Stimulated activated CD4-positive, alpha-beta T cell treated with anti-CD3 and anti-CD28 coated beads, Interleukin-12 subunit alpha, Interleukin-12 subunit beta, amount 100 ng/mL, for 4 hours (primary cell): ENCODE data around the gene RFNG.

ENCODE experiments used
- DNase-seq: peaks from one replicate; pipeline ENCODE4 v3.0.0-alpha.2; 2020

The RFNG gene

DNA sequence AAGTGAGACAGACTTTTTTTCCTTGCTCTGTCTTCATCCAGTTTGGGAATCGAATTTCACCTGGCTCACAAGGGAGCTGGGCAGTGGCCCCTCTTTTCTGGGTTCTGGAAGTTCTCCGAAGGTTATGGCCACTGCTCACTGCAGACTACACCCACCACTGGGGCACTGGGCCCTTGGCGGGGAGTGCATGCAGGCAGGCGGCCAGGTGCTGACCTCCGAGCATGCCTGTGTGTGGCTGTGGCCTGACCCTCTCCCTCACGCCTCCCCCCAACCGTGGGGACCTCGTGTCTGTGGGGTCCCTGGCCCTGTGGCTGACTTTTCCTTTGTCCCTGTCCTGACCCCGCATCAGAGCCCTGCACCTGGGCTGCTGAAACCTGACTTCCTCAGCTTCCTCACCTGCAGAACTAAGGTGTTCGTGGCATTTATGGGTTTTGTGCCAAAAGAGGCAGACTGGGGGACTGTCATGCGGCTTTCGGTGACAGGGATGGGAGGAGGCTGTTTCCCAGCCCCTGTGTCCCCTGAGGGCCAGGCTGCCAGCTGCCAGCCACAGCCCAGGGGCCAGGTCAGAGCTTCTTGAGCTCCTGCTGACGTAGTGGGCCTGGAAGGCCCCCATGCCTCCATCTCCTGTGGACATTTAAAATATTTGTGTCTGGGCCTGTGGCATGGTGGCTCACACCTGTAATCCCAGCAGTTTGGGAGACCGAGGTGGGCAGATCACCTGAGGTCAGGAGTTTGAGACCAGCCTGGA is 52.7 kb downstream of the RFNG start:
- DNase-seq, result no peak

DNA sequence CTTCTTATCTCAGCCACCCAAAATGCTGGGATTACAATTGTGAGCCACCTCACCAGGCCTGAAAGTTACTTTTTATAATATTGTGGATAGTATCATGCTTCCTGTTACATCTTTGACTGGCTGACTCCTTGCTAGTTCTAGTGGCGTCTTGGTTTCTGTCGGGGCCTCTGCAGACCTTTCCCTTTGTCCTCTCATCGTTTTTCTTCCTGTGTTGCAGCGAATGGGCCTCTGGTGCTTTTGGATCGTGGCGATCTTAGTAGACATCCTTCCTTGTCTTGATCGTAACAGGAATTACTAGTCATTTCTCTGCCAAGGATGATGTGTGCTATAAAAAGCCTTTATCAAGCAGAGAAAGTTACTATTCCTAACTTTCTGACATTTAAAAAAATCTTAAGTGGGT is 53.4 kb downstream of the RFNG start:
- no peak for DNase-seq
